HCT116 (cell line): Measurements from ENCODE around the gene VAV2.

Experiments
- CBX3 ChIP-seq: IDR thresholded peaks from 2 replicates; pipeline ENCODE4 v1.6.1; 2012; ENCODE audit warnings: low read depth
- CEBPB ChIP-seq: IDR thresholded peaks from 2 replicates; pipeline ENCODE4 v1.6.1; 2012; ENCODE audit warnings: low read depth
- CTCF ChIP-seq, 3 experiments: fragments of 200-600 bp in 1 of 3; sonication (generic) in 1 of 3; IDR thresholded peaks in 2 of 3; conservative IDR thresholded peaks in 1 of 3; 2 replicates each; pipeline ENCODE4 v1.5.1; 2012 to 2017; ENCODE audit warnings: low read depth in 2 of 3, low read length in 2 of 3, antibody characterized with exemption in 1 of 3, borderline replicate concordance in 1 of 3, control low read depth in 1 of 3, mild to moderate bottlenecking in 1 of 3, mixed read lengths in 1 of 3, mixed run types in 1 of 3, moderate library complexity in 1 of 3; ENCODE audit not compliant: insufficient read depth in 1 of 3
- EZH2 ChIP-seq: fragments of 200-600 bp; sonication (generic); IDR thresholded peaks from 2 replicates; pipeline ENCODE4 v1.6.1; 2017; ENCODE audit warnings: antibody characterized with exemption, mixed run types
- EZH2phosphoT487 ChIP-seq: fragments of 200-600 bp; IDR thresholded peaks from 2 replicates; pipeline ENCODE4 v1.6.1; 2018; ENCODE audit warnings: antibody characterized with exemption, borderline replicate concordance
- MAX ChIP-seq: IDR thresholded peaks from 2 replicates; pipeline ENCODE4 v1.6.1; 2012
- POLR2A ChIP-seq: IDR thresholded peaks from 2 replicates; pipeline ENCODE4 v1.7.0; 2011; ENCODE audit warnings: borderline replicate concordance; ENCODE audit not compliant: insufficient read depth, insufficient read length; ENCODE audit errors: extremely low read depth
- RAD21 ChIP-seq: IDR thresholded peaks from 2 replicates; pipeline ENCODE4 v1.6.1; 2012; ENCODE audit warnings: low read depth, mild to moderate bottlenecking
- ZBTB33 ChIP-seq: IDR thresholded peaks from 2 replicates; pipeline ENCODE4 v1.6.1; 2011; ENCODE audit warnings: mild to moderate bottlenecking, low read length, moderate library complexity; ENCODE audit not compliant: insufficient replicate concordance; ENCODE audit errors: extremely low read depth
- ZFX ChIP-seq: fragments of 450-650 bp; IDR thresholded peaks from 2 replicates; pipeline ENCODE4 v1.6.1; 2017
- ZNF274 ChIP-seq: fragments of 200-500 bp; sonication (Bioruptor generic); IDR thresholded peaks from 2 replicates; pipeline ENCODE4 v1.6.1; 2014; ENCODE audit warnings: mild to moderate bottlenecking, low read depth, low read length, inconsistent platforms

GRCh38 chr9:133814586-133815208, 177.4 kb downstream of the VAV2 start:
- TF ChIP-seq CBX3 (no peak), CTCF (IDR thresholded peaks at IDR 0.05 in 2 of 3, conservative IDR thresholded peaks at IDR 0.05 in 1 of 3; ENCODE audit: borderline replicate concordance in 1 of 3, insufficient read depth in 1 of 3, low read depth in 2 of 3, low read length in 2 of 3) (no peak), MAX (no peak), EZH2 (no peak), EZH2phosphoT487 (no peak), ZNF274 (no peak), POLR2A (no peak), RAD21 (no peak), ZBTB33 (no peak), CEBPB (no peak), ZFX (no peak)
